Thymus (tissue), 11 donors: Measurements from ENCODE around the gene CDK14. TPM values are rescaled to one million over a fixed set of nuclear protein-coding genes. Genes with fewer than 3 reads are reported as not detected.

Source experiments
- DNase-seq, 9 donors: peaks; one replicate each; pipeline ENCODE4 v3.0.0-alpha.2; 2013; ENCODE audit warnings: low spot score in 9 of 9, low read depth in 6 of 9, missing footprints in 1 of 9
- H3K27ac ChIP-seq, 2 donors: one replicate each; pipeline ENCODE4 v1.5.1; 2013; ENCODE audit warnings: control low read depth in 1 of 2, low read depth in 1 of 2, low read length in 1 of 2, mild to moderate bottlenecking in 1 of 2, moderate library complexity in 1 of 2
- H3K27me3 ChIP-seq, 2 donors: one replicate each; pipeline ENCODE4 v1.5.1; 2013; ENCODE audit warnings: low read length in 1 of 2; ENCODE audit not compliant: control insufficient read depth in 2 of 2, insufficient read depth in 1 of 2
- H3K36me3 ChIP-seq, 2 donors: one replicate each; pipeline ENCODE4 v1.5.1; 2013; ENCODE audit warnings: low read length in 1 of 2, mild to moderate bottlenecking in 1 of 2, moderate library complexity in 1 of 2; ENCODE audit not compliant: control insufficient read depth in 2 of 2, insufficient read depth in 2 of 2
- H3K4me1 ChIP-seq, 2 donors: one replicate each; pipeline ENCODE4 v1.5.1; 2013; ENCODE audit warnings: low read length in 2 of 2; ENCODE audit not compliant: control insufficient read depth in 2 of 2, insufficient read depth in 2 of 2
- H3K4me3 ChIP-seq, 2 donors: one replicate each; pipeline ENCODE4 v1.5.1; 2013; ENCODE audit warnings: low read length in 2 of 2, control low read depth in 1 of 2, mild to moderate bottlenecking in 1 of 2
- H3K9me3 ChIP-seq, 2 donors: one replicate each; pipeline ENCODE4 v1.5.1; 2013; ENCODE audit warnings: low read length in 1 of 2, mild to moderate bottlenecking in 1 of 2; ENCODE audit not compliant: control insufficient read depth in 2 of 2, insufficient read depth in 1 of 2
- WGBS: extraction: QIAGEN DNeasy Blood & Tissue Kit; methylation state at CpG from one replicate; pipeline ENCODE4 v1.1.7; 2013; 5-methylcytosine and 5-hydroxymethylcytosine counted together
- polyA plus RNA-seq: library from polyadenylated mRNA; stranded (reverse); fragments of 200-250 nt; gene quantifications from one replicate; pipeline ENCODE4 v1.2.3, GENCODE V29; 2013
- total RNA-seq: library from RNA; stranded (reverse); fragments of 120-200 nt; gene quantifications from one replicate; pipeline ENCODE4 v1.2.4, GENCODE V29; 2013
- donor health status: healthy.

CDK14 gene
- total and polyA plus RNA-seq, 2 donors = 7.6 to 9.0 TPM

DNA sequence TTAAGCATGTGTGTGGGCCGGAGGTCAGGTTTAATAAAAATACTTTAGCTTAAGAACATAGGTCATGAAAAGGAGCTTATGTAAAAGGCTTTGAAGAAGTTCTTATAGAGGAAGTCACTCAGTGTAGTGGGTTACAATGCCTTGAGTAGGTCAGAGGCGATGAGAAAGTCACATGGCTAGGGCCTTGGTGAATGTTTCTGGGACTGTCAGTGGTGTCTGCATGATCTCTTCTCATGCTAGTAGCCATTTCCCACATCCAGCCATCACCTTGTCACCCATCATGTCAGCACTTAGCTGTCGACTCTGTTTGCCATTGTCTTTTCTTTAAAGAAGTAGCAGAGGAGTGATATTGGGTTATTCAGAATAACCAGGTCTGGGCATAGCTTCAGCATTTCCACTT, 236.6 kb downstream of the CDK14 start:
- H3K4me1 ChIP-seq = no peaks in the 10 kb centered on the region
- H3K9me3 ChIP-seq = peaks cover 0 to 8% of the 10 kb centered on the region in 2 donors
- no peaks in the 10 kb centered on the region for H3K27me3 ChIP-seq
- no peak overlapping the region for H3K27ac ChIP-seq
- no peaks in the 10 kb centered on the region for H3K36me3 ChIP-seq
- no peak overlapping the region for H3K4me3 ChIP-seq
- DNase-seq = no peak
- WGBS = 93% methylated on average over 3 of the region's 3 CpGs

- DNase-seq = no peak
- no peaks in the 10 kb centered on the region for H3K4me1 ChIP-seq
- H3K27me3 ChIP-seq = no peaks in the 10 kb centered on the region
- 94% methylated on average over 1 of the region's 1 CpG for WGBS
- no peak overlapping the region for H3K4me3 ChIP-seq
- H3K27ac ChIP-seq = no peak overlapping the region
- H3K36me3 ChIP-seq = no peaks in the 10 kb centered on the region
- H3K9me3 ChIP-seq = peaks cover 0 to 11% of the 10 kb centered on the region in 2 donors
Observed at GRCh38 chr7:90833443-90833842, 237.3 kb downstream of the CDK14 start.

- Histone ChIP-seq H3K9me3 (peaks cover 0 to 9% of the 10 kb centered on the region in 2 donors), H3K4me1 (no peaks in the 10 kb centered on the region), H3K4me3 (no peak overlapping the region), H3K27me3 (no peaks in the 10 kb centered on the region), H3K36me3 (no peaks in the 10 kb centered on the region), H3K27ac (no peak overlapping the region)
- no peak for DNase-seq
- 95% methylated on average over 2 of the region's 2 CpGs for whole genome bisulfite sequencing
Observed at GRCh38 chr7:90834771-90835170, 238.7 kb downstream of the CDK14 start.

GRCh38 chr7:90835861-90836260, 239.7 kb downstream of the CDK14 start:
- H3K27ac ChIP-seq = no peak overlapping the region
- H3K9me3 ChIP-seq = peaks cover 0 to 3% of the 10 kb centered on the region in 2 donors
- no peak overlapping the region for H3K4me3 ChIP-seq
- H3K27me3 ChIP-seq = no peaks in the 10 kb centered on the region
- 90% methylated on average over 1 of the region's 1 CpG for WGBS
- no peaks in the 10 kb centered on the region for H3K4me1 ChIP-seq
- H3K36me3 ChIP-seq = no peaks in the 10 kb centered on the region
- DNase-seq = no peak

- no peaks in the 10 kb centered on the region for H3K36me3 ChIP-seq
- no peak overlapping the region for H3K27ac ChIP-seq
- H3K9me3 ChIP-seq = peaks cover 0 to 3% of the 10 kb centered on the region in 2 donors
- no peaks in the 10 kb centered on the region for H3K27me3 ChIP-seq
- no peak for DNase-seq
- 98% methylated on average over 2 of the region's 2 CpGs for WGBS
- no peaks in the 10 kb centered on the region for H3K4me1 ChIP-seq
- no peak overlapping the region for H3K4me3 ChIP-seq
Observed at GRCh38 chr7:90836937-90837336, 240.8 kb downstream of the CDK14 start.

DNA sequence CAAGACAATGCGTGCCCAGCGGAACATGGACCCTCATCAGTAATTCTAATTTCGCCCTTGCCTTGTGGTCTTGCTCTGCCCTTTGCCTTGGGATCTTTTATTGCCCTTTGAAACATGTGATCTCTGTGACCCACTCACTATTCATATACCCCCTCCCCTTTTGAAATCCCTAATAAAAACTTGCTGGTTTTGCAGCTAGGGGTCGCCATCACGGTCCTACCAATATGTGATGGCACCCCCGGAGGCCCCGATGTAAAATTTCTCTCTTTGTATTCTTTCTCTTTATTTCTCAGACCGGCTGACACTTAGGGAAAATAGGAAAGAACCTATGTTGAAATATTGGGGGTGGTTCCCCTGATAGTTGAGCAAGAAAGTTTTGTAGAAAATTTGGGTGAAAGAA, 242.7 kb downstream of the CDK14 start:
- no peaks in the 10 kb centered on the region for H3K27me3 ChIP-seq
- no peak overlapping the region for H3K27ac ChIP-seq
- H3K4me1 ChIP-seq = no peaks in the 10 kb centered on the region
- no peaks in the 10 kb centered on the region for H3K36me3 ChIP-seq
- peaks cover 0 to 3% of the 10 kb centered on the region in 2 donors for H3K9me3 ChIP-seq
- no peak overlapping the region for H3K4me3 ChIP-seq
- DNase-seq = no peak
- WGBS = 98% methylated on average over 8 of the region's 8 CpGs

- no peaks in the 10 kb centered on the region for H3K4me1 ChIP-seq
- WGBS = 88% methylated on average over 1 of the region's 1 CpG
- no peak overlapping the region for H3K4me3 ChIP-seq
- H3K27ac ChIP-seq = no peak overlapping the region
- no peaks in the 10 kb centered on the region for H3K36me3 ChIP-seq
- peaks cover 0 to 3% of the 10 kb centered on the region in 2 donors for H3K9me3 ChIP-seq
- no peaks in the 10 kb centered on the region for H3K27me3 ChIP-seq
- DNase-seq = no peak
Observed at GRCh38 chr7:90839316-90839715, 243.2 kb downstream of the CDK14 start.

DNA sequence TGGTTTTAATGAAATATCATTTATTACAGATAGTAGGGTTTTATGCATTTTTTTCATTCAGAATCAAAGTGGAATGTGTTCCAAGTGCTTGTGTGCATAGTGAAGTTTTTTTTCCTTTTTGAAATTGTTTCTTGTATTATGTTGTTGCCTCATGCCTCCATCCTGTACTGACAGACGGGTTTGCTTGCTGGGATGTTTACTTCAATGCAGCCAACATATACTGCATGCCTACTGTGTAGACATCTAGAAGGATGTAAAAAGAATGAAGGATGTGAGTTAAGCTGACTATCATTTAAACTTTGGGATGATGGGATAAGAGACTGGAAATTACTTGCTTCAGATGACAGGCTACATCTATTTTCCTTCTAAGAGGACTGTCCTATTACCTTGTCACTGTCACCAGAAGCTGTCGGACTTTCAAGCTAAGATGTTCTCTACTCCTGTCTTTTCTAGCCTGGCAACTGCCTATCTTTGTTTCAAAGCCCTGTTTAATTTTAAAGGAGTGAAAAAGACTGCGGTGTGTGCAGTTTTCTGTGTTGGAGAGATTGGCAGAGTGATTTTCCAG, 243.7 kb downstream of the CDK14 start:
- no peak for DNase-seq
- Histone ChIP-seq H3K9me3 (peaks cover 0 to 3% of the 10 kb centered on the region in 2 donors), H3K36me3 (no peaks in the 10 kb centered on the region), H3K4me1 (no peaks in the 10 kb centered on the region), H3K4me3 (no peak overlapping the region), H3K27me3 (no peaks in the 10 kb centered on the region), H3K27ac (no peak overlapping the region)
- WGBS = 94% methylated on average over 3 of the region's 3 CpGs

GRCh38 chr7:90841759-90842429, 245.8 kb downstream of the CDK14 start:
- DNase-seq = peak in 1 of 9 donors; percentile 0
- peaks cover 0 to 3% of the 10 kb centered on the region in 2 donors for H3K9me3 ChIP-seq
- H3K36me3 ChIP-seq = no peaks in the 10 kb centered on the region
- H3K27me3 ChIP-seq = no peaks in the 10 kb centered on the region
- no peaks in the 10 kb centered on the region for H3K4me1 ChIP-seq
- H3K27ac ChIP-seq = no peak overlapping the region
- 88% methylated on average over 4 of the region's 4 CpGs for WGBS
- no peak overlapping the region for H3K4me3 ChIP-seq
